ENCODE results near the gene DOK6.

DNA sequence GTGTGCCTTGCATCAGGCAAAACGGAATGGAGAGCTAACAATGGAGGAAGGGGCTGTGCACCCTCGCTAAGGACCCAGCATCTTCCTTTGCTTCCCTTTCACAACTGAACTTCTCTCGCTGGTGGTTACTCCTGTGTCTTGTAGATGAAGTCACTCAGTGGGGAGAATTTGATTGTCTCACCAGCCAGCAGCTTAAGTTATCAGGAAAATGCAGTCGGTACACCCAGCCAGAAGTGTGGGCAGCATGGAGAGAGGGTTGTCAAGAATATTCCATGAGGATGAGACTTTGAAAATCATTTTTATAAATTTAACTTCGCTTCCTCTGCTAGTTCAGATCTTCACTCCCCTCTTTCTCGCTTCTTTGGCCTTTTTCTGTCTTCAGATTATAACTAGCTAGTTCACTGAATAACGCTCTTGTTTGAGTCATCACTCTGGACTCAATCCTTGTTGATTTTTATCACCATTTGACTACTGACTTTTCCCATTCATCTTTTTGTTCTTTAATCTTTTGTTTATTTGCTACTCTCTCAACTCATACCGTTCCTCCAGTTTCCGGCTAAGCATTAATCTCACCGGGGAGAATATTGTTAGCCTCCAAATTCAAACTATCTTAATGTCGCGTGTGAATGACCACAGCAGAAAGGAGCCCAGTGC is 325.3 kb downstream of the DOK6 start:
- TF ChIP-seq, protein P1, sequence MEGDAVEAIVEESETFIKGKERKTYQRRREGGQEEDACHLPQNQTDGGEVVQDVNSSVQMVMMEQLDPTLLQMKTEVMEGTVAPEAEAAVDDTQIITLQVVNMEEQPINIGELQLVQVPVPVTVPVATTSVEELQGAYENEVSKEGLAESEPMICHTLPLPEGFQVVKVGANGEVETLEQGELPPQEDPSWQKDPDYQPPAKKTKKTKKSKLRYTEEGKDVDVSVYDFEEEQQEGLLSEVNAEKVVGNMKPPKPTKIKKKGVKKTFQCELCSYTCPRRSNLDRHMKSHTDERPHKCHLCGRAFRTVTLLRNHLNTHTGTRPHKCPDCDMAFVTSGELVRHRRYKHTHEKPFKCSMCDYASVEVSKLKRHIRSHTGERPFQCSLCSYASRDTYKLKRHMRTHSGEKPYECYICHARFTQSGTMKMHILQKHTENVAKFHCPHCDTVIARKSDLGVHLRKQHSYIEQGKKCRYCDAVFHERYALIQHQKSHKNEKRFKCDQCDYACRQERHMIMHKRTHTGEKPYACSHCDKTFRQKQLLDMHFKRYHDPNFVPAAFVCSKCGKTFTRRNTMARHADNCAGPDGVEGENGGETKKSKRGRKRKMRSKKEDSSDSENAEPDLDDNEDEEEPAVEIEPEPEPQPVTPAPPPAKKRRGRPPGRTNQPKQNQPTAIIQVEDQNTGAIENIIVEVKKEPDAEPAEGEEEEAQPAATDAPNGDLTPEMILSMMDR (conservative IDR thresholded peaks at IDR 0.05) = no peak
- TF ChIP-seq ZFX (IDR thresholded peaks at IDR 0.05) = no peak
